K562 (cell line): Measurements from ENCODE around the gene AFF3. TPM values are rescaled to one million over a fixed set of nuclear protein-coding genes. Genes with fewer than 3 reads are reported as not detected.

Experiments
- ATF1 ChIP-seq, 2 experiments: fragments of 450-650 bp in 1 of 2; IDR thresholded peaks; 2 replicates each; pipeline ENCODE4 v1.6.1; 2016; ENCODE audit warnings: missing compliant biosample characterization in 1 of 2, missing genetic modification characterization in 1 of 2
- HDAC2 ChIP-seq: fragments of 450-650 bp; IDR thresholded peaks from 2 replicates; pipeline ENCODE4 v1.6.1; 2016; ENCODE audit warnings: mild to moderate bottlenecking
- HDAC6 ChIP-seq: IDR thresholded peaks from 2 replicates; pipeline ENCODE4 v1.6.1; 2012; ENCODE audit warnings: low read depth, mild to moderate bottlenecking, control low read depth, inconsistent platforms, low read length, moderate library complexity
- IRF9 ChIP-seq: fragments of 450-650 bp; IDR thresholded peaks from 2 replicates; pipeline ENCODE4 v1.6.1; 2016; ENCODE audit warnings: missing biosample characterization, missing genetic modification characterization
- NR2C2 ChIP-seq, 2 experiments: fragments of 200-800 bp in 1 of 2; sonication (Bioruptor generic) in 1 of 2; sonication (generic) in 1 of 2; formaldehyde crosslinking in 1 of 2; IDR thresholded peaks; 2 replicates each; pipeline versions ENCODE4 v1.6.1 to v1.8.0; 2016 to 2022; ENCODE audit warnings: mild to moderate bottlenecking in 1 of 2, missing compliant biosample characterization in 1 of 2, missing genetic modification characterization in 1 of 2, missing genetic modification reagents in 1 of 2
- NR4A1 ChIP-seq, 2 experiments: fragments of 250-450 bp in 1 of 2; fragments of 450-650 bp in 1 of 2; sonication (Bioruptor Pico) in 1 of 2; IDR thresholded peaks; 2 replicates each; pipeline versions ENCODE4 v1.4.0 to v1.6.1; 2016 to 2020; ENCODE audit warnings: mild to moderate bottlenecking in 2 of 2, missing compliant biosample characterization in 1 of 2, missing genetic modification characterization in 1 of 2, moderate library complexity in 1 of 2
- PYGO2 ChIP-seq: fragments of 450-650 bp; IDR thresholded peaks from 2 replicates; pipeline ENCODE4 v1.6.1; 2016; ENCODE audit warnings: mild to moderate bottlenecking, missing genetic modification characterization, moderate library complexity, missing compliant biosample characterization
- RB1 ChIP-seq: fragments of 450-650 bp; IDR thresholded peaks from 2 replicates; pipeline ENCODE4 v1.6.1; 2017; ENCODE audit warnings: low read depth, mild to moderate bottlenecking
- SMARCA4 ChIP-seq: fragments of 450-650 bp; IDR thresholded peaks from 2 replicates; pipeline ENCODE4 v1.6.1; 2016
- SMARCC2 ChIP-seq: fragments of 450-650 bp; IDR thresholded peaks from 2 replicates; pipeline ENCODE4 v1.6.1; 2017; ENCODE audit warnings: antibody characterized with exemption, moderate library complexity, mild to moderate bottlenecking, low read depth
- TAL1 ChIP-seq: fragments of 450-650 bp; IDR thresholded peaks from 2 replicates; pipeline ENCODE4 v1.6.1; 2016; ENCODE audit warnings: mild to moderate bottlenecking
- THAP12 ChIP-seq: fragments of 250-450 bp; sonication (Bioruptor Pico); IDR thresholded peaks from 2 replicates; pipeline ENCODE4 v1.9.0; 2021; ENCODE audit warnings: mild to moderate bottlenecking, inconsistent platforms
- ZNF512 ChIP-seq: IDR thresholded peaks from 2 replicates; pipeline ENCODE4 v1.6.1; 2016; ENCODE audit warnings: missing genetic modification characterization, missing compliant biosample characterization
- ZNF592 ChIP-seq: fragments of 450-650 bp; IDR thresholded peaks from 2 replicates; pipeline ENCODE4 v1.6.1; 2017; ENCODE audit warnings: antibody characterized with exemption, mild to moderate bottlenecking
- polyA plus RNA-seq, 8 experiments: library from polyadenylated mRNA; depleted of rRNA in 4 of 8; stranded (reverse) in 5 of 8; unstranded in 3 of 8; fragments of >200 nt; fragmentation: Nextera tagmentation in 2 of 8; fragmentation: Illumina TruSeq in 1 of 8; extraction: Ambion mirVana in 2 of 8; extraction: Trizol in 1 of 8; gene quantifications; 2 replicates each; pipeline versions ENCODE4 v1.2.1 to v1.2.3, GENCODE V29; 2011 to 2014; ENCODE audit warnings: inconsistent platforms in 1 of 8, missing spikeins in 1 of 8
- total RNA-seq, 7 experiments: library from RNA; depleted of rRNA in 6 of 7; stranded (reverse); fragments of >200 nt in 6 of 7; fragmentation: Illumina TruSeq in 2 of 7; extraction: Trizol in 2 of 7; gene quantifications; 2 replicates each; pipeline versions ENCODE4 v1.2.1 to v1.2.3, GENCODE V29; 2011 to 2021; ENCODE audit warnings: low replicate concordance in 1 of 7

AFF3 gene
- total and polyA plus RNA-seq, 9 of the 15 experiments (the other 6 are each of a cell fraction or from before 2014, with no cell fraction given): 0.02 to 0.11 TPM; not detected in 7

GRCh38 chr2:99771681-99772333 is 370.6 kb downstream of the AFF3 start (continued):
- no peak for TF ChIP-seq THAP12 (CRISPR knock-in tag)
- TF ChIP-seq ATF1 (CRISPR knock-in tag; IDR thresholded peaks at IDR 0.05): no peak
- peak; percentile 84 for TF ChIP-seq ATF1 (tag; IDR thresholded peaks at IDR 0.05)
- TF ChIP-seq ZNF592: peak; percentile 44; the same call in 1 of the 2 replicates
- no peak for TF ChIP-seq NR4A1 (CRISPR knock-in tag; IDR thresholded peaks at IDR 0.05)
- peak; percentile 86 for TF ChIP-seq NR4A1 (tag; IDR thresholded peaks at IDR 0.05)
- peak; percentile 42 for TF ChIP-seq ZNF512 (tag)
- 0 out of 2 replicates have a peak, but pooled peaks have one; percentile 32 for TF ChIP-seq RB1
- peak; percentile 92 for TF ChIP-seq HDAC2
- peak; percentile 95 for TF ChIP-seq TAL1
- TF ChIP-seq PYGO2 (tag): no peak
- TF ChIP-seq SMARCA4: peak; percentile 95
- no peak for TF ChIP-seq IRF9 (tag)
- TF ChIP-seq SMARCC2: peak; percentile 84
- no peak for TF ChIP-seq HDAC6
- TF ChIP-seq NR2C2 (CRISPR knock-in tag; IDR thresholded peaks at IDR 0.05): no peak
- peak; percentile 24; the same call in 1 of the 2 replicates for TF ChIP-seq NR2C2 (tag; IDR thresholded peaks at IDR 0.05)
